Forelimb muscle (tissue), 1 donor: ENCODE measurements around the gene MCM9. TPM values are rescaled to one million over a fixed set of nuclear protein-coding genes. Genes with fewer than 3 reads are reported as not detected.
"Not testable (repeated sequence)": the region's sequence is repeated elsewhere in the genome, so short reads cannot be mapped to it uniquely, and the experiment has no call there.

ENCODE experiments used
- DNase-seq: peaks from one replicate; pipeline ENCODE4 v3.0.0-alpha.2; 2013; ENCODE audit warnings: low read depth
- polyA plus RNA-seq: library from polyadenylated mRNA; unstranded; fragments of 120-200 nt; gene quantifications from one replicate; pipeline ENCODE4 v1.2.1, GENCODE V29; 2013; ENCODE audit not compliant: insufficient read length

The MCM9 gene
- polyA plus RNA-seq, 1 donor = 13.1 TPM

DNA sequence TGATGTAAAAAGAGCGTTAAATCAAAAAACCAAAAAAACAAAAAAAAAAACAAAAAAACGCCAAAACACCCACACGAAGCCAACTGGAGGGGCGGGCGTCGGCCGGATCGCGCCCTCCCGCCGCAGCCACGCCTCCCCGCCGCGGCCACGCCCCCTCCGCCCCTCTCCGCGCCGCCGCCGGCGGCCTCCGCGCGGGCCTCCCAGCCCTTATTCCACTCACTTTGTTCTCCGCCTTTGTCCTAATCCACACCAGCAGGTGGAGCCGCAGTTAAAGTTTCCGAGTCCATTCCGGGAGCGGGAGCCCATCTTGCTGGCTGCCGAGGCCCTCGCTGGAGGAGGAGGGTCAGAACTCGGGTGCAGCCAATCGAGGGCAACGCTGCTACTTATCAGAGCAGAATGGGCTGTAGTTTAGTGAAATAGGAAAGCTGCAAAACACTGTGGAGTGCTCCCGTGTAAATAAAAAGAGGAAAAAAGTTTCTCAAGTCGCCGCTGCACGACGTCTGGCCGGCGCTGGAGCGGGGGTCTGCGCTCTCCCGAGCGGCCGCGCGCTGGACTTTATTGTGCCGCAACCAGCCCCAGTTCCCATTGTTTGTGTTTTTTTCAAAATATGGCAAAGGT is 41.0 kb downstream of the MCM9 start, which contains the start of gene ASF1A:
Gene ASF1A (plus strand): TSS at position 346 of the 618 bp plus-strand sequence. CDS start 262 bp downstream, at position 608.
- peak; percentile 97 for DNase-seq

- DNase-seq = peak; percentile 65
These were observed 41.7 kb downstream of the MCM9 start for GRCh38 chr6:118893064-118893806.

GRCh38 chr6:118892355-118892991 is 42.5 kb downstream of the MCM9 start:
- DNase-seq = no peak

GRCh38 chr6:118890997-118891790 is 43.8 kb downstream of the MCM9 start:
- no peak for DNase-seq

- no peak for DNase-seq
These were observed 45.8 kb downstream of the MCM9 start for GRCh38 chr6:118889163-118889562.

GRCh38 chr6:118886641-118887040 is 48.3 kb downstream of the MCM9 start:
- DNase-seq = no peak

GRCh38 chr6:118882314-118882905 is 52.5 kb downstream of the MCM9 start:
- no peak for DNase-seq

- DNase-seq = no peak
These were observed 53.3 kb downstream of the MCM9 start for GRCh38 chr6:118881440-118882313.

GRCh38 chr6:118877806-118878205 is 57.2 kb downstream of the MCM9 start:
- DNase-seq = no peak

- DNase-seq = no peak
These were observed 58.1 kb downstream of the MCM9 start for GRCh38 chr6:118876814-118877213.

DNA sequence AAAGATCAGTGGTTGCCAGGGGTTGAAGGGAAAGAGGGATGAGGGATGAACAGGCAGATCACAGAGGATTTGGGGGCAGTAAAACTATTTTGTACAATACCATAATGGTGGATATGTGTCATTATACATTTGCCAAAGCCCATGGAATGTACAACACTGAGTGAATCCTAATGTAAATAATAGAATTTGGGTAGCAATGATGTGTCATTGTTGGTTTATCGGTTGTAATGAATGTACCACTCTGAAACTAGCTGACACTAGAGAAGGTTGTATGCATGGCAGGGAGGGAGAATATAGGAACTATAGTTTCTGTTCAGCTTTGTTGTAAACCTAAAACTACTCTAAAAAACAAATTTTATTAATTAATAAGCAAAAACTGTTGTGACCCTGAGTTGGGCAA is 58.8 kb downstream of the MCM9 start:
- DNase-seq = no peak

- DNase-seq = no peak
These were observed 59.3 kb downstream of the MCM9 start for GRCh38 chr6:118875672-118876071.

DNA sequence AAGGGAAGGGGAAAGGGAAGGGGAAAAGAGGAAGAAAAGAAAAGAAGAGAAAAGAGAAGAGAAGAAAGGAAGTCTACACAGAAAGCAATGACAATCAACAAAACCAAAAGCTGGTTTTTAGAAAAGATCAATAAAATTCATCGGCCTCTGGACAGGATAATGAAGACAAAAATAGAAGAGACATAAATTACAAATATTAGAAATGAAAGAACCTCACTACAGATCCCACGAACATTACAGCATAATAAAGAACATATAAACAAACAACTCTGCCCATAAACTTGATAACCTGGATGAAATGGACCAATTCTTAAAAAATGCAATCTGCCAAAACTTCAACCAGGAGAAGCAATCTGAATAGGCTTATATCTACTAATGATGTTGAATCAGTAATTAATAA is 61.7 kb downstream of the MCM9 start:
- no peak for DNase-seq

- DNase-seq = no peak
These were observed 62.2 kb downstream of the MCM9 start for GRCh38 chr6:118872726-118873125.

DNA sequence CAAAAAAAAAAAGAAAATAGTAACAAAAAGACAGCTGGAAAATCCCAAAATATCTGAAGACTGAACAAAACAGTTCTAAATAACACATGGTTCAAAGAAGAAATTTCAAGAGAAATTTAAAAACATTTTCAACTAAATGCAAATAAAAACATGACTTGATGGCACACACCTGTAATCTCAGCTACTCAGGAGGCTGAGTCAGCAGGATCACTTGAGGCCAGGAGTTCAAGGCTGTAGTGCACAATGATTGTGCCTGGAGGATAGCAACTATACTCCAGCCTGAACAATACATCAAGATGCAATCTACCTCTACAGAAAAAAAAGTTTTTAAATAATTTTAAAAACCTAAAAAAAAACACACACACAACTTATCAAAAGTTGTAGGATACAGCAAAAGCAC is 62.6 kb downstream of the MCM9 start:
- DNase-seq = no peak

DNA sequence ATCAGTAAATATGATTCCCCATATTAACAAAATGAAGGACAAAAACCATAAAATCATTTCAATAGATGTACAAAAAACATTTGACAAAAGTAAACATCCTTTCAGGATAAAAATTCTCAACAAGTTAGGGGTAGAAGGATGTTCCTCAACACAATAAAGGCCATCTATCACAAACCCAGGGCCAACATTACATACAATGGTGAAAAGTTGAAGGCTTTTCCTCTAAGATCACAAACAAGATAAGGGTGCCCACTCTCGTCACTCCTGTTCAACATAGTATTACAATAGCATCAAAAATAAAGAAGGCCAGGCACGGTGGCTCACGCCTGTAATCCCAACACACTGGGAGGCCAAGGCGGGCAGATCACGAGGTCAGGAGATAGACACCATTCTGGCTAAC is 63.6 kb downstream of the MCM9 start:
- DNase-seq = no peak

GRCh38 chr6:118869894-118870589 is 64.9 kb downstream of the MCM9 start:
- no peak for DNase-seq

- DNase-seq = no peak
These were observed 65.6 kb downstream of the MCM9 start for GRCh38 chr6:118869350-118869749.

DNA sequence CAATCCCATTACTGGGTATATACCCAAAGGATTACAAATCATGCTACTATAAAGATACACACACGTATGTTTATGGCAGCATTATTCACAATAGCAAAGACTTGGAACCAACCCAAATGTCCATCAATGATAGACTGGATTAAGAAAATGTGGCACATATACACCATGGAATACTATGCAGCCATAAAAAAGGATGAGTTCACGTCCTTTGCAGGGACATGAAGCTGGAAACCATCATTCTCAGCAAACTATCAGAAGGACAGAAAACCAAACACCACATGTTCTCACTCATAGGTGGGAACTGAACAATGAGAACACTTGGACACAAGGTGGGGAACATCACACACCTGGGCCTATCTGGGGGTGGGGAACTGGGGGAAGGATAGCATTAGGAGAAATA is 66.1 kb downstream of the MCM9 start:
- DNase-seq = not testable (repeated sequence)

GRCh38 chr6:118867181-118867580 is 67.8 kb downstream of the MCM9 start:
- no peak for DNase-seq
